ENCODE results near the gene AHCYL1.
"Not testable (repeated sequence)": the region's sequence is repeated elsewhere in the genome, so short reads cannot be mapped to it uniquely, and the experiment has no call there.

Gene AHCYL1

GRCh38 chr1:109950509-109950908, 34.1 kb upstream of the AHCYL1 start:
- Histone ChIP-seq H3K4me3 (ENCODE audit: low read length in 2 of 2) (no peak overlapping the region), H3K36me3 (ENCODE audit: control insufficient read depth in 2 of 2, insufficient read depth in 2 of 2, low read length in 2 of 2) (no peaks in the 10 kb centered on the region), H3K27ac (ENCODE audit: low read depth in 2 of 2, low read length in 2 of 2) (no peak overlapping the region), H3K4me1 (ENCODE audit: control insufficient read depth in 2 of 2, insufficient read depth in 2 of 2, low read length in 2 of 2) (peaks cover 8 to 10% of the 10 kb centered on the region in 2 donors), H3K9ac (ENCODE audit: low read depth in 1 of 2, low read length in 2 of 2) (no peak overlapping the region), H3K9me3 (ENCODE audit: control insufficient read depth in 2 of 2, low read length in 2 of 2) (no peaks in the 10 kb centered on the region), H3K27me3 (ENCODE audit: control insufficient read depth in 2 of 2, insufficient read depth in 2 of 2, low read length in 2 of 2) (no peaks in the 10 kb centered on the region)

- not testable (repeated sequence) for H3K27me3 ChIP-seq (ENCODE audit: control insufficient read depth in 2 of 2, insufficient read depth in 2 of 2, low read length in 2 of 2); H3K27ac ChIP-seq (ENCODE audit: low read depth in 2 of 2, low read length in 2 of 2); H3K9me3 ChIP-seq (ENCODE audit: control insufficient read depth in 2 of 2, low read length in 2 of 2); H3K36me3 ChIP-seq (ENCODE audit: control insufficient read depth in 2 of 2, insufficient read depth in 2 of 2, low read length in 2 of 2); H3K4me3 ChIP-seq (ENCODE audit: low read length in 2 of 2); H3K9ac ChIP-seq (ENCODE audit: low read depth in 1 of 2, low read length in 2 of 2)
- H3K4me1 ChIP-seq (ENCODE audit: control insufficient read depth in 2 of 2, insufficient read depth in 2 of 2, low read length in 2 of 2): peaks cover 8 to 10% of the 10 kb centered on the region in 2 donors
Observed at GRCh38 chr1:109951501-109951900, 33.1 kb upstream of the AHCYL1 start.

- H3K36me3 ChIP-seq (ENCODE audit: control insufficient read depth in 2 of 2, insufficient read depth in 2 of 2, low read length in 2 of 2): no peaks in the 10 kb centered on the region
- H3K9me3 ChIP-seq (ENCODE audit: control insufficient read depth in 2 of 2, low read length in 2 of 2): no peaks in the 10 kb centered on the region
- no peaks in the 10 kb centered on the region for H3K4me1 ChIP-seq (ENCODE audit: control insufficient read depth in 2 of 2, insufficient read depth in 2 of 2, low read length in 2 of 2)
- no peaks in the 10 kb centered on the region for H3K27me3 ChIP-seq (ENCODE audit: control insufficient read depth in 2 of 2, insufficient read depth in 2 of 2, low read length in 2 of 2)
- H3K9ac ChIP-seq (ENCODE audit: low read depth in 1 of 2, low read length in 2 of 2): no peak overlapping the region
- no peak overlapping the region for H3K27ac ChIP-seq (ENCODE audit: low read depth in 2 of 2, low read length in 2 of 2)
- H3K4me3 ChIP-seq (ENCODE audit: low read length in 2 of 2): no peak overlapping the region
Observed at GRCh38 chr1:109954041-109954512, 30.5 kb upstream of the AHCYL1 start.

- Histone ChIP-seq H3K27ac (ENCODE audit: low read depth in 2 of 2, low read length in 2 of 2) (no peak overlapping the region), H3K36me3 (ENCODE audit: control insufficient read depth in 2 of 2, insufficient read depth in 2 of 2, low read length in 2 of 2) (no peaks in the 10 kb centered on the region), H3K4me3 (ENCODE audit: low read length in 2 of 2) (no peak overlapping the region), H3K4me1 (ENCODE audit: control insufficient read depth in 2 of 2, insufficient read depth in 2 of 2, low read length in 2 of 2) (peaks cover 3 to 17% of the 10 kb centered on the region in 2 donors), H3K9ac (ENCODE audit: low read depth in 1 of 2, low read length in 2 of 2) (no peak overlapping the region), H3K27me3 (ENCODE audit: control insufficient read depth in 2 of 2, insufficient read depth in 2 of 2, low read length in 2 of 2) (no peaks in the 10 kb centered on the region), H3K9me3 (ENCODE audit: control insufficient read depth in 2 of 2, low read length in 2 of 2) (no peaks in the 10 kb centered on the region)
Observed at GRCh38 chr1:109959632-109959973, 25.0 kb upstream of the AHCYL1 start.

GRCh38 chr1:109959974-109960744, 24.4 kb upstream of the AHCYL1 start:
- no peaks in the 10 kb centered on the region for H3K9me3 ChIP-seq (ENCODE audit: control insufficient read depth in 2 of 2, low read length in 2 of 2)
- peaks cover 3 to 17% of the 10 kb centered on the region in 2 donors for H3K4me1 ChIP-seq (ENCODE audit: control insufficient read depth in 2 of 2, insufficient read depth in 2 of 2, low read length in 2 of 2)
- H3K4me3 ChIP-seq (ENCODE audit: low read length in 2 of 2): no peak overlapping the region
- no peak overlapping the region for H3K9ac ChIP-seq (ENCODE audit: low read depth in 1 of 2, low read length in 2 of 2)
- H3K27me3 ChIP-seq (ENCODE audit: control insufficient read depth in 2 of 2, insufficient read depth in 2 of 2, low read length in 2 of 2): no peaks in the 10 kb centered on the region
- H3K27ac ChIP-seq (ENCODE audit: low read depth in 2 of 2, low read length in 2 of 2): peak overlapping the region in 1 of 2 donors; percentile 26
- H3K36me3 ChIP-seq (ENCODE audit: control insufficient read depth in 2 of 2, insufficient read depth in 2 of 2, low read length in 2 of 2): no peaks in the 10 kb centered on the region

GRCh38 chr1:109960745-109961094, 23.8 kb upstream of the AHCYL1 start:
- Histone ChIP-seq H3K9me3 (ENCODE audit: control insufficient read depth in 2 of 2, low read length in 2 of 2) (no peaks in the 10 kb centered on the region), H3K4me3 (ENCODE audit: low read length in 2 of 2) (no peak overlapping the region), H3K27ac (ENCODE audit: low read depth in 2 of 2, low read length in 2 of 2) (peak overlapping the region in 1 of 2 donors; percentile 26), H3K27me3 (ENCODE audit: control insufficient read depth in 2 of 2, insufficient read depth in 2 of 2, low read length in 2 of 2) (no peaks in the 10 kb centered on the region), H3K36me3 (ENCODE audit: control insufficient read depth in 2 of 2, insufficient read depth in 2 of 2, low read length in 2 of 2) (no peaks in the 10 kb centered on the region), H3K4me1 (ENCODE audit: control insufficient read depth in 2 of 2, insufficient read depth in 2 of 2, low read length in 2 of 2) (peaks cover 3 to 17% of the 10 kb centered on the region in 2 donors), H3K9ac (ENCODE audit: low read depth in 1 of 2, low read length in 2 of 2) (no peak overlapping the region)

- H3K27me3 ChIP-seq (ENCODE audit: control insufficient read depth in 2 of 2, insufficient read depth in 2 of 2, low read length in 2 of 2): no peaks in the 10 kb centered on the region
- peaks cover 3 to 17% of the 10 kb centered on the region in 2 donors for H3K4me1 ChIP-seq (ENCODE audit: control insufficient read depth in 2 of 2, insufficient read depth in 2 of 2, low read length in 2 of 2)
- H3K9ac ChIP-seq (ENCODE audit: low read depth in 1 of 2, low read length in 2 of 2): no peak overlapping the region
- H3K36me3 ChIP-seq (ENCODE audit: control insufficient read depth in 2 of 2, insufficient read depth in 2 of 2, low read length in 2 of 2): no peaks in the 10 kb centered on the region
- no peak overlapping the region for H3K4me3 ChIP-seq (ENCODE audit: low read length in 2 of 2)
- no peak overlapping the region for H3K27ac ChIP-seq (ENCODE audit: low read depth in 2 of 2, low read length in 2 of 2)
- no peaks in the 10 kb centered on the region for H3K9me3 ChIP-seq (ENCODE audit: control insufficient read depth in 2 of 2, low read length in 2 of 2)
Observed at GRCh38 chr1:109963864-109964263, 20.7 kb upstream of the AHCYL1 start.

- Histone ChIP-seq H3K36me3 (ENCODE audit: control insufficient read depth in 2 of 2, insufficient read depth in 2 of 2, low read length in 2 of 2) (no peaks in the 10 kb centered on the region), H3K4me3 (ENCODE audit: low read length in 2 of 2) (no peak overlapping the region), H3K9ac (ENCODE audit: low read depth in 1 of 2, low read length in 2 of 2) (no peak overlapping the region), H3K4me1 (ENCODE audit: control insufficient read depth in 2 of 2, insufficient read depth in 2 of 2, low read length in 2 of 2) (no peaks in the 10 kb centered on the region), H3K27ac (ENCODE audit: low read depth in 2 of 2, low read length in 2 of 2) (no peak overlapping the region), H3K9me3 (ENCODE audit: control insufficient read depth in 2 of 2, low read length in 2 of 2) (no peaks in the 10 kb centered on the region), H3K27me3 (ENCODE audit: control insufficient read depth in 2 of 2, insufficient read depth in 2 of 2, low read length in 2 of 2) (no peaks in the 10 kb centered on the region)
Observed at GRCh38 chr1:109969146-109969829, 15.3 kb upstream of the AHCYL1 start.

GRCh38 chr1:109969907-109970306, 14.7 kb upstream of the AHCYL1 start:
- no peaks in the 10 kb centered on the region for H3K4me1 ChIP-seq (ENCODE audit: control insufficient read depth in 2 of 2, insufficient read depth in 2 of 2, low read length in 2 of 2)
- H3K4me3 ChIP-seq (ENCODE audit: low read length in 2 of 2): no peak overlapping the region
- no peak overlapping the region for H3K9ac ChIP-seq (ENCODE audit: low read depth in 1 of 2, low read length in 2 of 2)
- no peaks in the 10 kb centered on the region for H3K27me3 ChIP-seq (ENCODE audit: control insufficient read depth in 2 of 2, insufficient read depth in 2 of 2, low read length in 2 of 2)
- no peaks in the 10 kb centered on the region for H3K9me3 ChIP-seq (ENCODE audit: control insufficient read depth in 2 of 2, low read length in 2 of 2)
- no peak overlapping the region for H3K27ac ChIP-seq (ENCODE audit: low read depth in 2 of 2, low read length in 2 of 2)
- no peaks in the 10 kb centered on the region for H3K36me3 ChIP-seq (ENCODE audit: control insufficient read depth in 2 of 2, insufficient read depth in 2 of 2, low read length in 2 of 2)

- Histone ChIP-seq H3K4me1 (ENCODE audit: control insufficient read depth in 2 of 2, insufficient read depth in 2 of 2, low read length in 2 of 2) (no peaks in the 10 kb centered on the region), H3K27me3 (ENCODE audit: control insufficient read depth in 2 of 2, insufficient read depth in 2 of 2, low read length in 2 of 2) (no peaks in the 10 kb centered on the region), H3K9me3 (ENCODE audit: control insufficient read depth in 2 of 2, low read length in 2 of 2) (no peaks in the 10 kb centered on the region), H3K4me3 (ENCODE audit: low read length in 2 of 2) (no peak overlapping the region), H3K27ac (ENCODE audit: low read depth in 2 of 2, low read length in 2 of 2) (no peak overlapping the region), H3K36me3 (ENCODE audit: control insufficient read depth in 2 of 2, insufficient read depth in 2 of 2, low read length in 2 of 2) (no peaks in the 10 kb centered on the region), H3K9ac (ENCODE audit: low read depth in 1 of 2, low read length in 2 of 2) (no peak overlapping the region)
Observed at GRCh38 chr1:109971559-109971958, 13.0 kb upstream of the AHCYL1 start.
